Thyroid gland (tissue), 4 donors: ENCODE data around the gene LILRB1. TPM values are rescaled to one million over a fixed set of nuclear protein-coding genes. Genes with fewer than 3 reads are reported as not detected.

Experiments
- DNase-seq, 2 donors: peaks; one replicate each; pipeline ENCODE4 v3.0.0-alpha.2; 2019
- H3K27ac ChIP-seq, 3 donors: fragments of 200-600 bp; sonication (generic); 1 replicate in 2 of 3; 2 replicates in 1 of 3; pipeline ENCODE4 v1.5.1; 2016 to 2019; ENCODE audit warnings: mild to moderate bottlenecking in 1 of 3, moderate library complexity in 1 of 3
- H3K27me3 ChIP-seq: fragments of 200-600 bp; sonication (generic); one replicate; pipeline ENCODE4 v1.5.1; 2019
- H3K36me3 ChIP-seq, 2 donors: fragments of 200-600 bp; sonication (generic); one replicate each; pipeline ENCODE4 v1.5.1; 2016 to 2019
- H3K4me1 ChIP-seq, 2 donors: fragments of 200-600 bp; sonication (generic); one replicate each; pipeline ENCODE4 v1.5.1; 2017 to 2019
- H3K4me3 ChIP-seq, 3 donors: fragments of 200-600 bp; sonication (generic); replicated peaks in 1 of 3; 1 replicate in 2 of 3; 2 replicates in 1 of 3; pipeline ENCODE4 v1.5.1; 2016; ENCODE audit warnings: mild to moderate bottlenecking in 1 of 3
- H3K9me3 ChIP-seq: fragments of 200-600 bp; sonication (generic); one replicate; pipeline ENCODE4 v1.5.1; 2017
- CTCF ChIP-seq, 6 experiments: fragments of 200-600 bp in 3 of 6; fragments of 450-650 bp in 3 of 6; sonication (generic) in 3 of 6; IDR thresholded peaks; one replicate each; pipeline ENCODE4 v1.5.1; 2016 to 2019; ENCODE audit warnings: antibody characterized with exemption in 6 of 6, mild to moderate bottlenecking in 2 of 6, inconsistent platforms in 1 of 6, moderate library complexity in 1 of 6
- POLR2A ChIP-seq, 2 donors: fragments of 450-650 bp; IDR thresholded peaks; one replicate each; pipeline ENCODE4 v1.6.1; 2017; ENCODE audit warnings: antibody characterized with exemption in 2 of 2, mild to moderate bottlenecking in 2 of 2, moderate library complexity in 1 of 2
- WGBS, 2 donors: methylation state at CpG; one replicate each; pipeline ENCODE4 v1.1.5; 2017; 5-methylcytosine and 5-hydroxymethylcytosine counted together
- intact Hi-C: fragments of 100-400 bp; cut with DNase I; formaldehyde crosslinking; loops from one replicate; pipeline ENCODE4 v1.15.1; 2023
- total RNA-seq, 4 donors: library from RNA; depleted of rRNA; stranded (reverse); fragments of >200 nt; gene quantifications; one replicate each; pipeline ENCODE4 v1.2.3, GENCODE V29; 2016

LILRB1 gene
- total RNA-seq, 4 donors from 2014 or later, result 0.13 to 1.5 (median 0.44) TPM

GRCh38 chr19:54654447-54655321 lies 24.4 kb downstream of the LILRB1 start:
- intact Hi-C loops, result no loop called here
- Histone ChIP-seq H3K4me3 (no peak overlapping the region), H3K27me3 (no peaks in the 10 kb centered on the region), H3K4me1 (no peaks in the 10 kb centered on the region), H3K27ac (no peak overlapping the region), H3K36me3 (no peaks in the 10 kb centered on the region), H3K9me3 (no peaks in the 10 kb centered on the region)
- 76 to 79% methylated on average over 14 of the region's 14 CpGs for WGBS, 2 donors
- no peak for DNase-seq
- TF ChIP-seq CTCF (IDR thresholded peaks at IDR 0.05), result no peak
- TF ChIP-seq POLR2A (IDR thresholded peaks at IDR 0.05), result no peak

GRCh38 chr19:54659300-54659699 lies 29.0 kb downstream of the LILRB1 start:
- no peak overlapping the region for H3K4me3 ChIP-seq
- WGBS, 2 donors, result 77 to 80% methylated on average over 6 of the region's 6 CpGs

GRCh38 chr19:54660306-54660705 lies 30.0 kb downstream of the LILRB1 start:
- intact Hi-C loops, result no loop called here
- H3K36me3 ChIP-seq, result no peaks in the 10 kb centered on the region
- TF ChIP-seq POLR2A (IDR thresholded peaks at IDR 0.05) (no peak), CTCF (IDR thresholded peaks at IDR 0.05) (no peak)
- no peak overlapping the region for H3K4me3 ChIP-seq
- H3K27ac ChIP-seq, result no peak overlapping the region
- DNase-seq, result no peak
- no peaks in the 10 kb centered on the region for H3K4me1 ChIP-seq
- WGBS, 2 donors, result 65 to 85% methylated on average over 5 of the region's 5 CpGs
- no peaks in the 10 kb centered on the region for H3K27me3 ChIP-seq
- H3K9me3 ChIP-seq, result no peaks in the 10 kb centered on the region

More at GRCh38 chr19:54659300-54659699, 29.0 kb downstream of the LILRB1 start:
- no peak for TF ChIP-seq POLR2A (IDR thresholded peaks at IDR 0.05)
- no peak for TF ChIP-seq CTCF (IDR thresholded peaks at IDR 0.05)
- Histone ChIP-seq H3K27me3 (no peaks in the 10 kb centered on the region), H3K36me3 (no peaks in the 10 kb centered on the region), H3K27ac (no peak overlapping the region), H3K4me1 (no peaks in the 10 kb centered on the region), H3K9me3 (no peaks in the 10 kb centered on the region)
- DNase-seq, result no peak
- intact Hi-C loops, result no loop called here

GRCh38 chr19:54660964-54661363 lies 30.7 kb downstream of the LILRB1 start:
- DNase-seq, result no peak
- no peak overlapping the region for H3K27ac ChIP-seq
- H3K4me1 ChIP-seq, result no peaks in the 10 kb centered on the region
- no peak overlapping the region for H3K4me3 ChIP-seq
- intact Hi-C loops, result no loop called here
- WGBS, 2 donors, result 71 to 79% methylated on average over 6 of the region's 6 CpGs
- no peaks in the 10 kb centered on the region for H3K36me3 ChIP-seq
- H3K9me3 ChIP-seq, result no peaks in the 10 kb centered on the region
- no peak for TF ChIP-seq CTCF (IDR thresholded peaks at IDR 0.05)
- no peak for TF ChIP-seq POLR2A (IDR thresholded peaks at IDR 0.05)
- H3K27me3 ChIP-seq, result no peaks in the 10 kb centered on the region

- WGBS, 2 donors, result 75 to 84% methylated on average over 13 of the region's 13 CpGs
- H3K27ac ChIP-seq, result no peak overlapping the region
- no peak for TF ChIP-seq CTCF (IDR thresholded peaks at IDR 0.05)
- no peak for TF ChIP-seq POLR2A (IDR thresholded peaks at IDR 0.05)
- H3K36me3 ChIP-seq, result no peaks in the 10 kb centered on the region
- H3K4me1 ChIP-seq, result no peaks in the 10 kb centered on the region
- no peak for DNase-seq
- no peaks in the 10 kb centered on the region for H3K27me3 ChIP-seq
- no peak overlapping the region for H3K4me3 ChIP-seq
- no peaks in the 10 kb centered on the region for H3K9me3 ChIP-seq
- intact Hi-C loops, result no loop called here
These were observed 31.7 kb downstream of the LILRB1 start for GRCh38 chr19:54661846-54662481.
